ENCODE results near the gene NADSYN1. TPM values are rescaled to one million over a fixed set of nuclear protein-coding genes. Genes with fewer than 3 reads are reported as not detected.

Gene NADSYN1
- total RNA-seq, 3 donors from 2014 or later (not counting 1 experiment from before 2014, with no cell fraction given), result 134 to 156 (median 150) TPM

- Mint-ChIP-seq H3K36me3 (peaks cover 9% of the 10 kb centered on the region), H3K27ac (no peak overlapping the region), H3K27me3 (ENCODE audit: low read depth in 2 of 2) (no peaks in the 10 kb centered on the region), H3K4me3 (no peak overlapping the region), H3K4me1 (peaks cover 0 to 4% of the 10 kb centered on the region in 2 donors), H3K9me3 (no peaks in the 10 kb centered on the region)
- no peak overlapping the region for H3K4me3 ChIP-seq (ENCODE audit: low read length)
- no peaks in the 10 kb centered on the region for H3K9me3 ChIP-seq (ENCODE audit: control insufficient read depth, insufficient read depth, low read length)
- ATAC-seq (no peak), DNase-seq (no peak)
- intact Hi-C loops (cut with micrococcal nuclease), result no loop called here
- 97% methylated on average over 30 of the region's 30 CpGs for WGBS (ENCODE audit: insufficient coverage)
- no peak for TF ChIP-seq CTCF (IDR thresholded peaks at IDR 0.05)
- H3K27me3 ChIP-seq (ENCODE audit: control insufficient read depth, insufficient read depth, low read length), result no peaks in the 10 kb centered on the region
- H3K4me1 ChIP-seq (ENCODE audit: control insufficient read depth, insufficient read depth, low read length), result no peaks in the 10 kb centered on the region
- H3K36me3 ChIP-seq (ENCODE audit: control insufficient read depth, insufficient read depth, low read length), result peaks cover 68% of the 10 kb centered on the region
- H3K27ac ChIP-seq (ENCODE audit: low read length), result no peak overlapping the region
Measured at GRCh38 chr11:71501071-71501985, 48.3 kb downstream of the NADSYN1 start.

- Histone ChIP-seq H3K36me3 (ENCODE audit: control insufficient read depth, insufficient read depth, low read length) (peaks cover 63% of the 10 kb centered on the region), H3K4me3 (ENCODE audit: low read length) (no peak overlapping the region), H3K27me3 (ENCODE audit: control insufficient read depth, insufficient read depth, low read length) (no peaks in the 10 kb centered on the region), H3K4me1 (ENCODE audit: control insufficient read depth, insufficient read depth, low read length) (no peaks in the 10 kb centered on the region), H3K27ac (ENCODE audit: low read length) (no peak overlapping the region), H3K9me3 (ENCODE audit: control insufficient read depth, insufficient read depth, low read length) (no peaks in the 10 kb centered on the region)
- no peak overlapping the region for H3K4me3 Mint-ChIP-seq
- H3K4me1 Mint-ChIP-seq, result peaks cover 0 to 4% of the 10 kb centered on the region in 2 donors
- no peaks in the 10 kb centered on the region for H3K27me3 Mint-ChIP-seq (ENCODE audit: low read depth in 2 of 2)
- TF ChIP-seq CTCF (IDR thresholded peaks at IDR 0.05), result no peak
- peaks cover 16% of the 10 kb centered on the region for H3K36me3 Mint-ChIP-seq
- WGBS (ENCODE audit: insufficient coverage), result 97% methylated on average over 8 of the region's 10 CpGs
- DNase-seq (no peak), ATAC-seq (no peak)
- no peaks in the 10 kb centered on the region for H3K9me3 Mint-ChIP-seq
- no peak overlapping the region for H3K27ac Mint-ChIP-seq
- intact Hi-C loops (cut with micrococcal nuclease), result no loop called here
Measured at GRCh38 chr11:71502026-71502425, 49.0 kb downstream of the NADSYN1 start.

- peaks cover 19% of the 10 kb centered on the region for H3K36me3 Mint-ChIP-seq
- no peak for DNase-seq
- WGBS (ENCODE audit: insufficient coverage), result 97% methylated on average over 14 of the region's 15 CpGs
Measured at GRCh38 chr11:71502871-71503435, 50.0 kb downstream of the NADSYN1 start.

More at GRCh38 chr11:71502871-71503435, 50.0 kb downstream of the NADSYN1 start:
- H3K27ac ChIP-seq (ENCODE audit: low read length), result no peak overlapping the region
- intact Hi-C loops (cut with micrococcal nuclease), result no loop called here
- no peak overlapping the region for H3K27ac Mint-ChIP-seq
- no peak overlapping the region for H3K4me3 ChIP-seq (ENCODE audit: low read length)
- no peak overlapping the region for H3K4me3 Mint-ChIP-seq
- H3K4me1 ChIP-seq (ENCODE audit: control insufficient read depth, insufficient read depth, low read length), result no peaks in the 10 kb centered on the region
- no peaks in the 10 kb centered on the region for H3K9me3 Mint-ChIP-seq
- H3K9me3 ChIP-seq (ENCODE audit: control insufficient read depth, insufficient read depth, low read length), result no peaks in the 10 kb centered on the region
- TF ChIP-seq CTCF (IDR thresholded peaks at IDR 0.05), result no peak
- peaks cover 0 to 4% of the 10 kb centered on the region in 2 donors for H3K4me1 Mint-ChIP-seq
- ATAC-seq, result no peak
- no peaks in the 10 kb centered on the region for H3K27me3 Mint-ChIP-seq (ENCODE audit: low read depth in 2 of 2)
- H3K36me3 ChIP-seq (ENCODE audit: control insufficient read depth, insufficient read depth, low read length), result peaks cover 54% of the 10 kb centered on the region
- H3K27me3 ChIP-seq (ENCODE audit: control insufficient read depth, insufficient read depth, low read length), result no peaks in the 10 kb centered on the region

All from natural killer cell (primary cell).